Frontal cortex (tissue), 4 donors: ENCODE data around the gene ARHGAP28. TPM values are rescaled to one million over a fixed set of nuclear protein-coding genes. Genes with fewer than 3 reads are reported as not detected.
"Not testable (repeated sequence)": the region's sequence is repeated elsewhere in the genome, so short reads cannot be mapped to it uniquely, and the experiment has no call there.

Experiments
- DNase-seq, 2 donors: peaks; one replicate each; pipeline ENCODE4 v3.0.0; 2012; ENCODE audit warnings: low spot score in 2 of 2
- FAIRE-seq: peaks from 2 replicates; lab custom pipeline; 2012; peaks lifted over from hg19 to GRCh38; lab: Jason Lieb, UNC
- total RNA-seq: library from RNA; depleted of rRNA; stranded (reverse); fragments of >200 nt; gene quantifications from one replicate; pipeline ENCODE4 v1.2.3, GENCODE V29; 2014
- donor health status: control.
- donor health status: control.
- donor health status: control.

Gene ARHGAP28
- total RNA-seq, 1 donor from 2014 or later: 15.9 TPM

DNA sequence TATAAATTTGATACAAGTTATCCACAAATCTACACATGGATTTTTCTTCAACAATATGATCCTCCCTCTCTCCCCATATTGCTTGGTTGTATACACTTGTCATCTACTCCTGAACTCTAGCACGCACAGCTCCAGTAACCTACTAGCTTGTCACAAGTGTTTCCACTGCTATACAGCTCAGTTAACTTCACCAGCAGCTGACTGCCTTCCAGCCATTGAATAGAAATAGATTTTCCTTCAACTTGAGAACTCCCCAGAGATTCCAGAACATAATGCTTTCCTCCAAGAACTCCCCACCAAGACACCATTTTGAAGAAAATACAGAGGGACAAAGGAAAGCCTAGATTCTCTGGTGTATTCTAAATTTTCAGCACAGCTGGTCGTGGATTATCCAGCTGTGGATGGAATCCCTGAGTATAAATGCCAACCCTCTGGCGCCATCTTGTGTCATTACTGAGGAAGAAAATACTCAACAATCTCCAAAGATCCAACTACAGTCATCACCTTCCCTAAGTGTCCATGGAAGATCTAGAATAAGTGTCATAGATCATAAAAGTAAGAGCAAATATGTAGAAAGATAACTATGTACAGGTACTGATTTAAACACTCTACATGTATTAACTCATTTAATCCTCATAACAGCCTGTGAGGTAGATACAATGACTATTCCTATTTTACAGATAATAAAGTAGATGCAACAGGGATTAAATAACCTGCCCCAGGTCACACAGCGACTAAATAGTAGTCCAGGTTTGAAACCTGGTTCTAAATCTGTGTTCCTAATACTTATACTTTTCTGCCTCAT lies 156.7 kb downstream of the ARHGAP28 start:
- DNase-seq (peak; percentile 8 to 52), FAIRE-seq (peak; percentile 23)

DNA sequence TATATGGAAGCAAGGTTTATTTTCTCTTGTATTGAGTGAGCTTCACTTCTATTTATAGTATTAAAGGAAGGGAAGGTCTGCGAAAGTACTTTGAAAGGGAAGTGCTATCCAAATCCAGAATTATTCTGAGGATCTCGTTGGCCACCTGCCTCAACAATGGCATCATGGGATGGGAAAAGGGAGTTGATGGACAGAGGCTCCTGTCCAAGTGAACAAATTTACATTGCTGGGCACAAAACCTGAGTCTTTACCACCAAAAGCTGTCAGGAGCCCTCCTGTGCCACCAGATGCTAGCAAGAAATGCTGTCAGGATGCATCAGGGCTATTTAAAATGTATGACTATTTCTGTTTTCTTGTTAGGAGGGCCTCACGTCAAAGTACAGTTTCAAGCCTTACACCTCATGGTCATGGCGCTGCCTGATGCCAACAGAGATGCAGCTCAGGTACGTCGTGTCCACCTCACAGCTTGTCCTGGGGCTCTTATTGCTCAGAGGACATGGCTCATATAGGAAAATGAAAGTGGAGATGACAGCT lies 157.3 kb downstream of the ARHGAP28 start:
- FAIRE-seq: no peak
- DNase-seq: no peak

GRCh38 chr18:6891788-6892187 lies 162.3 kb downstream of the ARHGAP28 start:
- DNase-seq (no peak), FAIRE-seq (no peak)

DNA sequence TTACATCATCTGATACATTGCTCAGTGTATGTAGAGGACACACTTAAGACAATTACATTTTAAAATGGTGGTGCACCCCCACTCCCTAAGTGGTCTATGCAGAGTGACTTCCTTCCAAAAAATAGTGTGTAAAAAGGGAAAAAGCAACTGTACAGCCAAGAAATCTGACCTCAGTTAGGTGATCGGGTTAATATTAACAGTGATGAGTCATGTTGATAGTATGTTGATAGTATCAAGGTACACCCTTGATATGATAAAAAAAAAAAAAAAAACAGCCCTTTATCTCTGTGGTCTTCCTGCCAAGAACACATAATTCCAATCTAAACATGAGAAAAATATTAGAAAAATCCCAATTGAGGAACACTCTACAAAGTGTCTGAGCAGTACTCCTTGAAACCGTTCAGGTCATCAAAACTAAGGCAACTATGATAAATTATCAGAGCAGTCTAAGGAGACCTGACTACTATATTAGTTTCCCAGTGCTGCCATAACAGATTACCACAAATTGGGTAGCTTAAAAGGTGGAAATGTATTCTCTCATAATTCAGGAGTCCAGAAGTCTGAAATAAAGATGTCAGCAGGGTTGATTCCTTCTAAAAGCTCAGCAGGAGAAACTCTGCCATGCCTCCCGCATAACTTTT lies 171.9 kb downstream of the ARHGAP28 start:
- FAIRE-seq: no peak
- DNase-seq: no peak

GRCh38 chr18:6917072-6917471 lies 187.6 kb downstream of the ARHGAP28 start:
- FAIRE-seq: no peak

DNA sequence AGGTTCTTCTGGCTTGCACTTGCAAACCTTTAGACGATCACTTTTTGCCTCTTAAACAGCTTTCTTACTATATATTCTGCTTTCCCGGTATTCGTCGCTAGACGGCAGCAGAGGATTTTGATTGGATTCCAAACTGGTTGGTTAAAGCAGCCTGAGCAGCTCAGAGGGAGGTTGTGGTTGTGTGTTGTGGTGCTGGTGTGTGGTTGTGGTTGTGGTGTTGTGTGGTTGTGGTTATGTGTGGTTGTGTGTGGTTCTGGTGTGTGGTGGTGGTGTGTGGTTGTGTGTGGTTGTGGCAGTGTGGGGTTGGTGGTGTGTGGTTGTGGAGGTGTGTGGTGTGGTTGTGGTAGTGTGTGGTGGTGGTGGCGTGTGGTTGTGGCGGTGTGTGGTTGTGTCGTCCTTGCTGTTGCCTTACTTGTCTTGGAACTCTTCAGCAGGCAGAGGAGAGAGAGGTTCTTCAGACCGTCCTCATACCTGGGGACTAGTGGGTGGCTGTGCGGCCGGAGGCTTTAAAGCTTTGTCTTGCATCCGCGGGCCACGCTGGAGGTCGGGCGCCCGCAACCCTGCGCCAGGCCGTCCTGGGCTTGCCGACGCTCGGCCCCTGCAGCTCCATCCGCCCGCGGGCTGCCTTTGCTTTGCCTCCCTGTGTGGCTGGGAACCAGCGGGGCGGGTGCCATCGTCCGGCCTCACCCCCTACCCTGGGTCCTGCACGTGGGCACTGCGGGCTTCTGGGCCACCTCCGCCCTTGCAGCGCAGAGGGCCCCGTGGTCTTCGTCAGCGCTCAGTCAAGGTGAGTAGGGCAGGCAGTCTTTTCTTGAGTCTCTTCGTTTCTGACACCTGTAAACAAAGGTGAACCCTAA lies 190.8 kb downstream of the ARHGAP28 start:
- no peak for FAIRE-seq
- peak; percentile 43 to 52 for DNase-seq

More at GRCh38 chr18:6917072-6917471, 187.6 kb downstream of the ARHGAP28 start:
- no peak for DNase-seq

DNA sequence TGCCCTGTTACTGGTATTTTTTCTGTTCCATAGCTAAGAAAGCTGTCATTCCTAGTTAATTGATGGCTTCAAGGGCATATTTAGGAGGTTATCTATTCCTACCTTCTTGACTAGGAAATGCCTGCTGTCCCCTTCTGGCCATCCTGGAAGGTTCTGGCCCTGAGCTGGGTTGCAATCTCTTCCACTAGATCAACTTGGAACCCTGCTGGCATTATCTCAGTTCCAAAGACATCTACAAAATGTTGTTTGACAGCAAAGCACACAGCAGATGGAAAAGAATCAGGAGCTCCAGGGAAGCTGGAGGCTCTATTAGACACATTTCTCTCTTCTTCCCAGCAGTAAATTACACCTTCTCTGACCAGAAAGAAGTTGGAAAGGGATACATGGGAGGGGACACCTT lies 192.1 kb downstream of the ARHGAP28 start:
- FAIRE-seq: no peak
- no peak for DNase-seq

- DNase-seq (no peak), FAIRE-seq (no peak)
These were observed 193.7 kb downstream of the ARHGAP28 start for GRCh38 chr18:6923220-6923619.

GRCh38 chr18:6927153-6927552 lies 197.6 kb downstream of the ARHGAP28 start:
- DNase-seq (no peak), FAIRE-seq (no peak)

DNA sequence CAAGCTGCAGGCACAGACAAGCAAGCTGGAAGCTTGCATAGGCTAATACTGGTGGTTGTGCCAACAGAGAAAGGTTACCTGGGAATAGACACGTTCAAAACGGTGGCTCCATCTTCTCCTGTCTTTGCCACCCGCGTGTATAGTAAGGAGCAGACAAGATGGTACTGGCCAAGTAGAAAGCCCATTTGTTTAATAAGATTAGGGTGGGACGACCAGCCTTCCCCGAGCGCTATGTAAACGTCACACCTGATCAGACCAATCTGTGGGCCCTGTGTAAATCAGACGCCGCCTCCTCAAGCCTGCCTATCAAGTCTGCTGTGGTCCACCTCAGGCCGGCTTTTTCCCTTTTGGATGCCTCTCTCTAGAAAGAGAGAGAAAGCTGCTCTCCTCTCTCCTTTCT lies 198.8 kb downstream of the ARHGAP28 start:
- FAIRE-seq (no peak), DNase-seq (no peak)

DNA sequence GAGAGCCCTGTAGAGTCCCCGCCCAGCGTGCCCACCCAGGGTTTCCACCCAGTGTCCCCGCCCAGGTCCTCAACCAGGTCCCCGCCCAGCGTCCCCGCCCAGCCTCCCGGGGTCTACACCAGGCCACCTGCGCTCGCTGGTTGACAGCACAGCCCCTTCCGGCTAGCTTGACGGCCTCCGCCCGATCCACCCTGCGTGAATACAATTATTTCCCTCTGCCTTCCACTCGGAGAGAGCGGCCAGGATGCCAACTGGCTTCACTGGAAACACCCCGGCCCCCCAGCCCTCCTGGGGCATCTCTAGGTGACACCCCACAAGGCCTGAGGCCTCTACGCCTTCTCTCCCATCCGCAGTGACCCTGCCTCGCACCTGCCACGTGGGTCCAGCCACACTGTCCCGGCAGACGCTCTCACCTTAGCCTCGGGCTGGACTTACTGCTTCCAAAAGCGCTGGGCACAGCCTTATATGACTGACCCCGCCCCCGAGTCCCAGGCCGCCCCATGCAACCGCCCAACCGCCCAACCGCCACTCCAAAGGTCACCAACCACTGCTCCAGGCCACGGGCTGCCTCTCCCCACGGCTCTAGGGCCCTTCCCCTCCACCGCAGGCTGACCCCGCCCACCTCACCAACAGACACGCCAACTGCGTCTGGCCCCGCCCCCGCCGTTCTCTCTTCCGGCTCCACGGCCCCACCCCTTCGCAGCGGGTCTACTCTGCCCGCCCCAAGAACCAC lies 200.0 kb downstream of the ARHGAP28 start:
- no peak for FAIRE-seq
- no peak for DNase-seq

- FAIRE-seq (no peak), DNase-seq (no peak)
These were observed 205.3 kb downstream of the ARHGAP28 start for GRCh38 chr18:6934859-6935258.

DNA sequence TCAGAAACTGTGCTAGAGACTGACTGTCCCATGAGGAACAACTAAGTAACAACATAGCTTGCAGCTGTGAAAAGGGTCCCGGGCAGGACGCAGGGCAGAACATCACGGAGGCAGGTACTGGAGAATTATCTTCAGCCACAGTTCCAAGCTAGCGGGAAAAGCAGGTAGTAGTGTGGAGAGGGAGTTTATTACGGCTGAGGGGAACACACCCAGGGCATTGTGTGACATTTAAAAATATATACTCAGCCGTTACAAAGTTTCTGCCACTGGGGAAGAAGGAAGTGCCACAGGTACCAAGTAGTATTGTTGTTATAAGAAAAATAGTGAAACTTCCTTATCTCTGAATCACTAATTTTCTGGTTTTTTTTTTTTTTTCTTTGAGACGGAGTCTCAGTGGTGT lies 208.5 kb downstream of the ARHGAP28 start:
- FAIRE-seq (no peak), DNase-seq (no peak)

DNA sequence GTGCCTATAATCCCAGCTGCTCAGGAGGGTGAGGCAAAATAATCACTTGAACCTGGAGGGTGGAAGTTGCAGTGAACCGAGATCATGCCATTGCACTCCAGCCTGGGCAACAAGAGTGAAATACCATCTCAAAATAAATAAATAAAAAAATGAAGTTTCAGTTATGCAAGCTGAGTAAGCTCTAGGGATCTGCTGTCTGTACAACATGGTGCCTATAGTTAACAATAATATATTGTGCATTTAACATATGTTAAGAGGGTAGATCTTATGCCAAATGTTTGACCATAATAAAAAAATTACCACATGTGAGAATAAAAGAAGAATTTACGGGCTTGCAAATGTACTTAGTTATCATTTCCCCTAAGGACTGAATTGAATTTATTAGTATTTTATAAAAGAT lies 208.9 kb downstream of the ARHGAP28 start:
- FAIRE-seq: not testable (repeated sequence)

DNA sequence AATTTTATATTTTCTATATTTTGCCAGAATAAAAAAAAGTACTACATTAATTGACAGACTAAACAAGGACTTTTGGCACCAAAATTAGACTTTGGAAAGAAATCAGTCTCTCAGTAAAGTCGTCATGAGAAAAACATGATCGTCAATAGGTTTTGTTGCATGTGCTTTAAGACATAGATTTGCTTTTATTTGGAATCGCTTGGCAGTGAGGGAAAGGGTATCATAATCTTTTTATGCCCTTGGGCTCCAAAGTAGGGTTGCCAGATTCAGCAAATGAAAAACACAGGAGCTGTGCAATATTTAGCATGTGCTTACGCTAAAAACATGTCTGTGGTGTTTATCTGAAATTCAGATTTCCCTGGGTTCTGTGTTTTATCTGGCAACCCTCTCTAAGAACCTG lies 210.5 kb downstream of the ARHGAP28 start:
- DNase-seq: no peak
- no peak for FAIRE-seq

More for the DNA sequence above, 208.9 kb downstream of the ARHGAP28 start:
- DNase-seq: not testable (repeated sequence)

GRCh38 chr18:6940451-6940850 lies 210.9 kb downstream of the ARHGAP28 start:
- no peak for DNase-seq
- FAIRE-seq: no peak

DNA sequence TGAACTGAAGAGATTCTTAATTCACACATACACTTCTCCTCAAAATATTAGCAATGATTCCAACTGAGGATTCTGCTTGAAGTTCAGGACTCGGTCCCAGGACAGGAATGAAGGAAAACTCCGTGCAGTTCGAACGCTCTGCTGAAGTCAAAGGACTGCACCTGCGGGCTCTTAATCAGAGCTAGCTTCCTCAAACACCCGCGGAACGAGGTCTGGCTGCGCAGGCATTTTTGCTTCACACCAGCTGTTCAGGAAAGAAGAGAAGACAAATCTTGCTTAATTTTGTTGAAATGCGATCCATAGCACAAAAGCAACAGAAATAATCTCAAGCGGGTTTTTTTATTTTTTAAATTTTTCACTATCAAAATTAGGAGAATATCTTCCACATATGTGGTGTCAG lies 212.5 kb downstream of the ARHGAP28 start:
- DNase-seq (no peak), FAIRE-seq (no peak)

DNA sequence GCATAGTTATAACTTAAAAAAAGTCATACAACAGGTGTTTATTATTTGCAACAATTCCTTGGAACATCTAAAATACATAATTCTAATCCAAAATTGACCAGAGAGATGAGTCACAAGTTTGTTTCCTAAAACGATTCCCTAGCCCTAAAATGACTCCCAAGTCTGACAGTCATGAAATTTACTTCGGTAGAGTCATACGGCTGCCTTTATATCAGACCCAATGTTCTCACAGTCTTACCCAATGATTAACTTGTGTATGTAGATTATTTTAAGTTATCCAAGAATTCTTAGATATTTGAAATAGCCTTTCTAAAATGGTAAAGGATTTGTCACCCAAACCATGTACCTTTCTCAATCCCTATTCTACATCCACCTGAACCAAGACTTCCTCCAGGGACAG lies 213.2 kb downstream of the ARHGAP28 start:
- DNase-seq: no peak
- no peak for FAIRE-seq

DNA sequence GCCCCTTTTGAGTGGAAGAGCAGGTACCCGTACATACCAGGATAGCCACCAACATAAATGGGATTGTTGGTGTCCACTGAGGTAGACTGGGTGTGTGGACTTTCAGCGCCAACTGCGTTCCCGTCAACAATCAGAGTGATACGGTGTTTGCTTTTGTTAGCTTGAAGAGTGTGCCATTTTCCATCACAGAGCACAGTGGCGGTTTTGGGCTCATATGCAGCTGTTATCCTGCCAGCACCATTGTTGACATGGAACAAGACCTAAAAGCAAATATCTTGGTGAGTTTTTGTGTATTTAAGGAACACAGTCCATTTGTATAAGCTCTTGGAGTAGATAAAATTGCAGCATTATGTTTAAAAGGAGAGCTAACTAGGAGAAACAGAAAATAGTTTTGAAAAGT lies 213.6 kb downstream of the ARHGAP28 start:
- DNase-seq (no peak), FAIRE-seq (no peak)
